ENCODE measurements around the gene PADI4.
"Not testable (repeated sequence)": the region's sequence is repeated elsewhere in the genome, so short reads cannot be mapped to it uniquely, and the experiment has no call there.

Gene PADI4

GRCh38 chr1:17316704-17317103 is 8.7 kb downstream of the PADI4 start:
- no peak for DNase-seq

DNA sequence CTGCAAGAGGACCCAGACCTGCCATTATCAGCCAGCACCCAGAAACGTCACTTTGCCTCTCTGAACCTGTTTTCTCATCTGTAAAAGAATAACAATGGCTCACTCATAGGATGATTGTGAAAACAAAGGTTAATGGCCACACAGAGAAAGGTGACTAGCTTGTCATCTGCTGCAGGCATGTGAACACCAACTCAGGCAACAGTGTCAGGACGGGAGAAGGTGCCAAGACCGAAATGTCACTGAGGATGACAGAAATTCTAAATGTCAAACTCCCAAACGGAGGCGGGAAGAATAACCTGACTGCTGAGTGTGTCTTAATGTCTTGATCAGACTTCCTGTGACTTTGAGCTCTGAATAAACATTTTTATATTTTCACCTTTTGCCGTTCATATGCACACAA is 10.3 kb downstream of the PADI4 start:
- DNase-seq: no peak

GRCh38 chr1:17319561-17320350 is 11.8 kb downstream of the PADI4 start:
- DNase-seq: no peak

GRCh38 chr1:17321857-17322390 is 13.9 kb downstream of the PADI4 start:
- DNase-seq: not testable (repeated sequence)

DNA sequence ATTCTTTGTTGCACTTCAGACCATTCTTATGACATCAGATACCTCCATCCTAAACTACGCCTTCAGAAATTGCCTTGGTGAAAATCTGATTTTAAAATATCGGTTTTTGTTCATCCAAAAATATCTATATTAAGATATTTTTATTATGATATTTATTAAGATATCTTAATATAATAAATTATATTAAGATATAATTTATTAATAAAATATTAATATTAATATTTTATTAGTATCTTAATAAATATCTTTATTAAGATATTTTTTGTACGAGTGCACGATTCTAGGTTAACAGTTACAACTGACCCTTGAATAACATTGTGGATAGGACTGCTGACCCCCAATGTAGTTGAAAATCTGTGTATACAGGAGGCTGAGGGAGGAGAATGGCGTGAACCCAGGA is 20.9 kb downstream of the PADI4 start:
- DNase-seq: no peak

DNA sequence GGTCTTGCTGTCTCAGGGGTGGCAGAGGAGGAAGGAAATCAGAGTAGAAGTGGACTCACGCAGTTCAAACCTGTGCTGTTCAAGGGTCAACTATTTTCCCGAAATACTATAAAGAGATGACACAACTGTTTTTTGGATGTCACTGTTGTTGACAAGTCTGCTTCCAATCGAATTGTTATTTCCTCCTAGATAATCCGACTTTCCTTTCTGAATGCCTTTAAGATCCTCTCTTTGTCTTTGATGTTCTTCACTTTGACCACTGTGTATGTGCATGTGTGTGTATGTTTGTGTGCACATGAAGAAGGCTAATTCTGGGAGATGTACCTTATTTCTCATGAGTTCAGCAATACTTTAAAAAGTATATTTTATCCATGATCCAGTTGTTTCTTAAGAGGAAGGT is 21.6 kb downstream of the PADI4 start:
- no peak for DNase-seq

GRCh38 chr1:17330856-17331255 is 22.9 kb downstream of the PADI4 start:
- DNase-seq: no peak

GRCh38 chr1:17333081-17333480 is 25.1 kb downstream of the PADI4 start:
- no peak for DNase-seq

- peak; percentile 4 for DNase-seq
Measured at GRCh38 chr1:17335821-17336710, 28.1 kb downstream of the PADI4 start.

- no peak for DNase-seq
Measured at GRCh38 chr1:17338706-17339493, 30.9 kb downstream of the PADI4 start.

GRCh38 chr1:17339521-17339920 is 31.5 kb downstream of the PADI4 start:
- no peak for DNase-seq

- no peak for DNase-seq
Measured at GRCh38 chr1:17340358-17340757, 32.4 kb downstream of the PADI4 start.

GRCh38 chr1:17342014-17342441 is 34.0 kb downstream of the PADI4 start:
- no peak for DNase-seq

DNA sequence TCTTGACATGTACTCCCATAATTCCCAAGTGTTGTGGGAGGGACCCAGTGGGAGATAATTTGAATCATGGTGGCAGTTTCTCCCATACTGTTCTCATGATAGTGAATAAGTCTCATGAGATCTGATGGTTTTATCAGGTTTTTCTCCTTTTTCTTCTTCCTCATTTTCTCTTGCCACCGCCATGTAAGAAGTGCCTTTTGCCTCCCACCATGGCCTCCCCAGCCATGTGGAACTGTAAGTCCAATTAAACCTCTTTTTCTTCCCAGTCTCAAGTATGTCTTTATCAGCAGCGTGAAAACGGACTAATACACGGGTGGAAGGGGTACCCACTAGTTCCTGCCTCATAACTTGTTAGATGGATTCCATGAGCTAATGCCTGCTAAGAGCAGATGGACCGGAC is 37.5 kb downstream of the PADI4 start:
- not testable (repeated sequence) for DNase-seq

GRCh38 chr1:17346046-17346789 is 38.2 kb downstream of the PADI4 start:
- no peak for DNase-seq

- no peak for DNase-seq
Measured at GRCh38 chr1:17347769-17348592, 40.0 kb downstream of the PADI4 start.

DNA sequence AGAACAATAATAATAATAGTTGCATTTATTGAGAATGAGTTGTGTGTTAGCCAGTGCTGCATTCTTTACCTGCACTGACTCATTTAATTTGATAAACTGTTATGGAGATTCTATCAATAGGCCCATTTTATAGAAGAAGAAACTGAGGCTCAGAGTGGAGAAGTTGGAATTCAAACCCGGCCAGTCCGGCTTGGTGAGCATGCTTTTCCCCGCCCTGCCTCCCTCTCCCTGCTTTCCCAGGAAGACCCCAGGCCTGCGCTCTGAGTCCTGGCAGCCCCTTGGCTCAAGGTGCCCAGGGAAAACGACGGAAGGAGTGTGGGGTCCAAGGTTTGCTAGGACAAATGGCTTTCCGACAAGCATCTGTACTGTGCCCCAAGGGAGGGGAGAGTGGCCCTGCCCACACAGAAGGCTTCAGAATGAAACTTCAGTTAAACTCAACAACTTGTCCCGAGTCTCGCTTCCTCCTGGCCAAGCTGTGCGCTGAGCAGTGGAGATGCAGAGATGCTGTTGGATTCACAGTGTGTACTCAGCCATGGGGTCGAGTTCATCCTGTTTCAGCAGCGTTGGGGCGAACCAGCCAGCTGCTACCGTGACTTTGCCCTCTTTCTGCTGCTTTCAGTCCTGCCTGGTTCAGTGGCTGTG is 40.7 kb downstream of the PADI4 start:
- no peak for DNase-seq

DNA sequence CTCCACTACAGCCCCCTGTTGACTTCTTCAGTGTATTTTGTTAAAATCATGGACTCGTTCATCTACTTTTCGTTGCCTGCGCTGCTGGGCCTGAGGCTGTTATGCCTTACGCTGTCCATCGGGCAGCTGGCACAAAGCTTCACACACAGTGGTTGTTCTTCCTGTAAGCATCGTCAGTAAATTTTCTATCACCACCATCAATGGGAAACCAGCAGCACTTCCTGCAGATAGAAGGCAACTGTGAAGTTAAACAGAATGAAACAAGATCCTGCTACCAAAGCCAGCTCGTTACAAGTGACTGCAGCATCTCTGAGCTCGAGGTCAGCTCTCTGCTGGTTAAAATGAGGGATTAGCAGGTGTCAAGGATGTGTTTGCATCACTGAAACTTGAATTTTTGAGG is 42.1 kb downstream of the PADI4 start:
- no peak for DNase-seq

DNA sequence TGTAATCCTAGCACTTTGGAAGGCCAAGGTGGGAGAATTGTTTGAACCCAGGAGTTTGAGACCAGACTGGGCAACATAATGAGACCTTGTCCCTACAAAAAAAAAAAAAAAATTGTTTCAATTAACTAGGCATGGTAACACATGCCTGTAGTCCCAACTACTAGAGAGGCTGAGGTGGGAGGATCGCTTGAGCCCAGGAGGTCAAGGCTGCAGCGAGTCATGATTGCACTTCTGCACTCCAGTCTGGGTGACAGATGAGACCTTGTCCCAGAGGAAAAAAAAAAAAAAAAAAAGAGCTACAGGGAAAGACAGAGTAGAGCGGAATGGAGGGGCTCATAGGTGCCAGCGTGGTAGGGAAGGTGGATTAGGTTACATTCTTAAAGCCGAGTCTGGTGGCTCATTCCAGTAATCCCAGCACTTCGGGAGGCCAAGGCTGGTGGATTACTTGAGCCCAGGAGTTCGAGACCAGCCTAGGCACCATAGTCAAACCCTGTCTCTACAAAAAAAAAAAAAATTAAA is 43.0 kb downstream of the PADI4 start:
- no peak for DNase-seq

DNA sequence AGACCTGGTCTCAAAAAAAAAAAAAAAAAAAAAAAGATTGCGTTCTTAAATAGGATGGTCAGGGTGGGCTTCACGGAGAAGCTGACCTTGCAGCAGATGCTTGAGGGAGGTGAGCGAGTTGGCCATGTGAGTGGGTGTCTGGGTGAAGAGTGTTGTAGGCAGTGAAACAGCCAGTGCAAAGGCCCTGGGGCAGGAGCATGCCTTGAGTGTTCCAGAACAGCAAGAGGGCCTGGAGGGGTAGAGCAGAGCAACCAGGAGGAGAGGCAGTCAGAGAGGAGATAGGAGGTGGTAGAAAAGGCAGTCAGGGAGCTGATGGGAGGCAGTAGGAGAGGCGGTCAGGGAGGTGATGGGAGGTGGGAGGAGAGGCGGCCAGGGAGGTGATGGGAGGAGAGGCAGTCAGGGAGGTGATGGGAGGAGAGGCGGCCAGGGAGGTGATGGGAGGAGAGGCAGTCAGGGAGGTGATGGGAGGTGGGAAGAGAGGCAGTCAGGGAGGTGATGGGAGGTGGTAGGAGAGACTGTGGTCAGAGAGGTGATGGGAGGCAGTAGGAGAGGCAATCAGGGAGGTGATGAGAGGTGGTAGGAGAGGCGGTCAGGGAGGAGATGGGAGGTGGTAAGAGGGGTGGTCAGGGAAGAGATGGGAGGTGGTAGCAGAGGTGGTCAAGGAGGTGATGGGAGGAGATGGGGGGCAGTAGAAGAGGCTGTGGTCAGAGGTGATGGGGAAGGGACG is 43.8 kb downstream of the PADI4 start:
- DNase-seq: no peak
